Inflammatory macrophage treated with lipopolysaccharide for 4 hours (primary cell): ENCODE measurements around the gene ATXN3.

Source experiments
- DNase-seq: peaks from one replicate; pipeline ENCODE4 v3.0.0-alpha.2; 2020

Gene ATXN3

DNA sequence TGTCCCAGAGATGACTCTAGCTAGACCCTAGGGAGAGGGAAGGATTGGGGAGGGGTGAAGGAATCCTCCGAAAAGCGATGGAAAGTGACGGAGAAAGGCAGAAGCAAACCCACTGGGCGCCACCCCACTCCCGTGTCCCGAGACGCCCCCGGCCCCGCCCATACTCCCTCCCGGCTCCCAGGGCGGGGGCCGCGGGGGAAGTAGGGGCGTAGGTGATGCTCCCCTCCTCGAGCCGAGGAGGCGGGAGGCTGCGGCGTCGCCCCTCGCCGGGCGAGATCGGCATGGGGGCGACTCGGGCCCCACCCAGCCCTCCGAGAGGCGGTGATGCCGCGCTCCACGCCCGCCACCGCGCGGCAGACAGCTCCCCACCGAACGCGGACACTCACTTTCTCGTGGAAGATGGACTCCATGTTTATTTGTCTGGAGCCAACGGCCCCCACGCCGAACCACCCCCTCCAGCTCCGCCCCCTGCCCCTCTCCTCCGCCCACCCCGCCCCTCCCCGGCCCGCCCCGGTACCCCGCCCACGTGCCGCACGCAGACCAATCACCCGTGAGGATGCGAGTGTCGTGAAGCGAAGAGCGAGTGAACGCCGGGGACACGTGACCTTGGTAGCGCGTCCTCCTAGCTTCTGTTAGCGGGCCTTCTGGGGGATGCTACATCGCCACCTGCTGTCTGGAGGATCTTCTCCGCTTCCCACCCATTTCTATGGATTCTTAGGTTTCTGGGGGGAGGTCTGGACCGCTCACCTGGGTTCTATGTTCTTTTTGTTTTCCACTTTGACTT lies at the start of gene ATXN3:
TSS of gene ATXN3 (minus strand) at position 440 of the 784 bp plus-strand sequence. CDS start at position 410, 30 bp downstream.
- DNase-seq: peak; percentile 99

DNA sequence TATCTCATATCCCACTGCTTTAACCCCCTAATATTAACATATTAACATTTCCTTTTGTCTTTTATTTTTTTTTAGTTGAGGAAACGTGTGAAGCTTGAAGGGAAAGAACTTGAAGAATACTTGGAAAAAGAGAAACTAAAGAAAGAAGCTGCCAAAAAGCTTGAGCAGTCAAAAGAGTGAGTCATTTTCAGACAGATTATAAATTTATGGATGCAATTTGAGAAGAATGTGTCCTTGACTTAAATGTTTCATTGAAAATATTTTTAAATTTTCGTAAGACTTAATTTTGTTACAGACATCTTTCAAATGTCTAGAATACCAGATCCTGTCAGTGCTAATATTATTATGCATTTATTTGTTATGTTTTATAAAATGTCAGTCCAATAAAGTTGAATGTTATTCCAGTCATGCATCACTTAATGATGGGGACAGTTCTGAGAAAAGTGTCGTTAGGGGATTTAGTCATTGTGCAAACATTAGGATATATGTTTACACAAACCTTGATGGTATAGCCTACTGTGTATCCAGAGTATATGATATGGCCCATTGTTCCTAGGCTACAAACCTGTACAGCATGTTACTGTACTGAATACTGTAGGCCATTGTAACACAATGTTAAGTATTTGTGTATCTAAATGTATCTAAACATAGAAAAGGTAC lies 48.0 kb upstream of the ATXN3 start:
- DNase-seq: no peak

DNA sequence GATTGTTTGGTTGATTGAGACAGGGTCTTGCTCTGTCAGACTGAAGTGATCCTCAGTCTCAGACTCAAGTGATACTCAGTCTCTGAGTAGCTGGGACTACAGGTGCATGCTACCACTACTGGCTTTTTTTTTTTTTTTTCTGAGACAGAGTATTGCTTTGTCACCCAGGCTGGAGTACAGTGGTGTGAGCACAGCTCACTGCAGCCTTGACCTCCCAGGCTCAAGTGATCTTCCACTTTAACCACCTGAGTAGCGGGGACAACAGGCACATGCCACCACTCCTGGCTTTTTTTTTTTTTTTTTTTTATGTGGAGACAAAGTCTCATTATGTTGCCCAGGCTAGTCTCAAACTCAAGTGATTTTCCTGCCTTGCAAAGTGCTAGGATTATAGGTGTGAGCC lies 47.2 kb upstream of the ATXN3 start:
- no peak for DNase-seq

DNA sequence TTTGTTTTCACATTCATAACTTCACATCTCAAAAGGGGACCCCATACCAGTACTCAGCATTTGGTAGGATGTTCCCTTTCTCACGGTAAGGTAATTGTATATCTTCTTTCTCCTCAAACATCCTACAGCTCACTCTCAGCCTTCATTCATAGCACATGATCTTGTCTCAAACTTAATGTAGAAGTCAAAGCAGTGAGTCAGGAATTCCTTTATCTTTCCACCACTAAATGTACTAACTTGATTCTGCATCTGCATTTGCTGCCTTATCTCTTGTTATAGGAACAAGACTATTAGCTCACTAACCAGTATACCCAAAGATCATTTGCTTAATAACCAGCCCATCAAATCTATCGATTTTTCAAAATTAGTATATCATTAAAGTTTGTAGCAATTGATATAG lies 38.3 kb upstream of the ATXN3 start:
- DNase-seq: no peak

DNA sequence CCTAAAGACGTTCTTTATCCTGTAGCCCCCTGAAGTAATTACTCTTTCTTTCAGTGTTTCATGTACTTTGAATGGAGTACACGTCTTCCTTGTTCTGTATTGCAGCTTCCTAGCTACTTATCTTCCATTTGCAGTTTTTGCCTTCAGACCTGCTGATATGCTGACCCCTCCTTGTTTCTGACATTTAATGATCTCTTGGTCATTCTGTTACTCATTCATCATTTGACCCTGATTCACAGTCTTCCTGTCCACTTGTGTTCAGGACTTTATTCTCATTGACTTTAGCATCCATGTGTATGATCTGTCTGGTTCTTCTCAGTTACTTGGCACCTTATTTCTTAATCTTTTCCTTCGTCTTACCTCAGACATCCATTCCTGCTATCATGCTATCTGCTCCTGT lies 37.6 kb upstream of the ATXN3 start:
- DNase-seq: no peak

DNA sequence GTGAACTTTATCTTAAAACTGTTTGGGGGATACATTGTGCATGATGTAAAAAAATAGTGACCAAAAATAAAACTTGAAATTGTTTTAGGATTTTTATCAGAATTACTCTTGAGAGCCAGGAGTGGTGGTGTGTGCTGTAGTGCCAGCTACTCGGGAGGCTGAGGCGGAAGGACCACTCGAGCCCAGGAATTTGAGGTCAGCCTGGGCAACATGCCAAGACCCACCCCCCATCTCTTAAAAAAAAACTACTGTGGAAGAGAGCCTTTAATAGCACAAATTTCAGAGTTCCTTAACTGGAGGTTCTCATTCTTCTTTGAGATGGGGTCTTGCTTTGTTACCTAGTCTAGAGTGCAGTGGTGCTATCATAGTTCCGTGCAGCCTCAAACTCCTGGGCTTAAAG lies 36.9 kb upstream of the ATXN3 start:
- no peak for DNase-seq

DNA sequence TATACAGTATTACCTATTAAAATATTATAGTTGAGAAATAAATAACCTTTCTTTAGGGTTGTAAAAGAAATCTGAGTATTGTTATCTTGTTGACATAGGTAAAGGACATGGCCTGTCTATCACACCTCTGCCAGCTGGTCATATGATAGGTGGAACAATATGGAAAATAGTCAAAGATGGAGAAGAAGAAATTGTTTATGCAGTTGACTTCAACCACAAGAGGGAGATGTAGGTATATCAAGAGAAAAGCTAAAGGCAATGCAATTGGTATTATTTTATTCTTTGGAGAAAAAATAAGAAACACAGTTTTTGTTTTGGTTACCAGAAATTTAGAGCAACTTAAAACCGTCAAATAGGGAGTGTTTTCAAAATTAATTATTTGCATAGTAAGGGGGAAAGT lies 28.9 kb upstream of the ATXN3 start:
- peak; percentile 36 for DNase-seq

DNA sequence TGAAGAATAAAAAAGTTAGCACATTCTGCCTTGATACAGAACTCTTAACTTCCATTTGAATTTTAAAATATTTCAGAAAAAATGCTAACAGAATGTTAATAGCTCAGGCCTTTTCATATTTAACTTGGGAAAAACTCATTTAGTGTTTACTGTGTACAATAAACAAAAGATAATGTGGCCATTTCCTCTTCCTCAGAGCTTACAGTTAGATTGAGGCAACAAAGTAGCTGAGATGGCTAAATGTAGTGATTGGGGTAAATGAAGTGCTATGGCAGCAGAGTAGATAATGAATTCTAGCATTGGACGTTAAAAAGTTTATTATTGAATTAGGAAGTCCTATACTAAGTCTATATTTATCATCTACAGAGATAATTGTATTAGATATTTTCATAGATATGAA lies 28.1 kb upstream of the ATXN3 start:
- DNase-seq: no peak

DNA sequence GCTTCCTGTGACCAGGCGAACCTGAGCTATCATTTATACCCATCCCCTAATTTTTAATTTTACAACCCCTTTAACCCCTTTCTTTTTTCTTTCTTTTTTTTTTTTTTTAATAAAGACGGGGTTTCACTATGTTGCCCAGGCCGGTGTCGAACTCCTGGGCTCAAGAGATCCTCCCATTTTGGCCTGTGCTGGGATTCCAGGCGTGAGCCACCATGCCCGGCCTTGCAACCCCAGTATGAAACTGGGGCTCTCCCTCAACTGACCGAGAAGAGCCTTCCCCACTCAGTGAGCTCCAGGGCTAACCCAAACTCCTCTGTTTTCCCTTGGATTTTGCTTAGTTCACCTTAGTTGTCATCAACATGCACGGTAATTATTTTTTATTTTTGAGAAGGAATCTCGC lies 16.4 kb upstream of the ATXN3 start:
- no peak for DNase-seq

DNA sequence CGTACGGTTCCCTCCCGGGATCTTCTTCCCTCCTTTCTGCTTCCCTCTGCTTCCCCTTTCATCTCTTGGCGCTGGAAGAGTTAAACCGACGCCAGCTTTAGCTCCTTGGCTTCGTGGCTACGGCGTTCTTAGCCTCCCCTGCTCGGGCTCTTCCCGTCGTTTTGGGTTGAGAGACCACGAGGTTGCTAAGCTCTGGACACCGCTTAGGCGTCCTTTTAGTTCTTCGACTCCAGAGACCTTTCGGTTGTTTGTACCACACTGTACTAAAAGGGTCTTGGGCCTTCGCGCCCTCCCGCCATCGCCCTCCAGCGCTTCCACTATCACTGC lies 15.9 kb upstream of the ATXN3 start:
- no peak for DNase-seq

DNA sequence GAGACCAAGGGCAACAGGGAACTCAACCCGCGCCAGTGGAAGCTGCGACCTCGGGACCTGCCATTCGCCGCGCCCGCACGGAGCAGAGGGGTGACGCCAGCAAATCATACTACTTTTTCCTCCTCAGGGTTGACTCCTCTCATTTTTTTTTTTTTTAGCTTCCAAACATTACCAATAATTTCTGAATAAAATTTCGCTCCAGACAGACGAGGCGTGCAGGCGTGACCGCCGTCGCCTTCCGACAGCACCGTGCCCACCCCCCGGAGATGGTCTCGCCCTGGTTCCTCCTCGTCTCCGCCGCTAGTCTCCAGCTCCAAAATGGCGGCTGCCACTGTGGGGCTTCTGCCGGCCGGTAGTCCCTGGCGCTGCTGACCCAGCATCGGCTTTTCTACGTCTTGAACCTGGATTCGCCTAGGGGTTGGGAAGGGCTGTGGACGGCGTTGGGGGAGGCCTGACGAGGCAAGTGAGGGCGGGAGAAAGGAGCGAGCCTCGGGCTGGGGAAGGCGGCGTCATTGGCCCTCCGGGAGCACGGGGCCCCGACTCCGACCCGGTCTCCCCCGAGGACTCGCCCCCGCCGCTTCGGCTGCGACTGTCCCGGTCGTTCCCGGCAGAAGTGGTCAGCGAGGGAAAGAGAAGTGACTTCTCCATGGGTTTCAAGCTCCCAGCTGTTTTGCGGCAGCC lies 15.4 kb upstream of the ATXN3 start, which contains the start of the genes CPSF2 and NDUFB1:
TSS of gene CPSF2 (plus strand) at position 300 of the 681 bp plus-strand sequence. CDS start 9,016 bp downstream, outside the sequence.
TSS of gene NDUFB1 (minus strand) at position 37 of the 681 bp plus-strand sequence. CDS start 4,069 bp downstream, outside the sequence.
- DNase-seq: peak; percentile 83

DNA sequence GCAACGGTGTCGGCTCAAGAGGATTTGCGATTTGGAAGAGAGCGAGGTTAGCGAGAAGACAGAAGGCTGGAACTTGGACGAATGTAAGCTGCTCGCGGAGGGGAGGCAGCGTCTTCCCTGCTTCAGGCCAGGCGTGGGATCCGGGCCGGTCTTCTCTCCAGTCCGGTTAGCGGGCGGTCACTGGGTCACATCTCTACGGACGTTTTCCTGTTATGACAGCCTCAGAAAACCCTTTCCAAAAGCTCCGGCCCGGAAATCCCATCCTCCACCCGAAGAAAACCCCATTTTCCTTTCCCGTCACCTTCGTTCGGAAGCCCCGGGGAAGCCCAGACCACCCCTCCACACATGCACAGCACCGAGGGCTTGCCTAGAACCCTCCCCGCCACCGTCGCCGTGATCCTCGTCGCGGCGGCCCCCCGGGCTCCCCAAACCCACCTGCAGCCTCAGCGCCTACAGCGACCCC lies 14.9 kb upstream of the ATXN3 start:
- peak; percentile 48 for DNase-seq

DNA sequence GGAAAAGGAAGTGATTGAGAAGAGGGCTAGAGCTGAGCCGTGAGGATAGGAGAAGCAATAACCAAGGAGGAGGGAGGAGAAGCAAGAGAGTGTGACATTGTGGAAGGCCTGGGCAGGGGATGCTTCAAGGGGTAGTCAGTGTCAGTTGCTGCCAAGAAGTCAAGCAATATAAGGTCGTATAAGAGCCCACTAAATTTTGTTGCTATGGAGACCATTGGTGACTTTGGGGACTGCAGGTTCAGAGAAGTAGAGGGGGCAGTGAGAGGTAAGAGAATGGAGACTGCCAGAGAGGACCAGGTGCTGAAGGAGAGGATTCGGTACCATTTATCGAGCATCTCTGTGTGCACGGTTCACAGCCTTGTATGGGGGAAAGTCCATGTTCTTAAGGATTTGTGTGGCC lies 3.1 kb upstream of the ATXN3 start:
- DNase-seq: peak; percentile 13

DNA sequence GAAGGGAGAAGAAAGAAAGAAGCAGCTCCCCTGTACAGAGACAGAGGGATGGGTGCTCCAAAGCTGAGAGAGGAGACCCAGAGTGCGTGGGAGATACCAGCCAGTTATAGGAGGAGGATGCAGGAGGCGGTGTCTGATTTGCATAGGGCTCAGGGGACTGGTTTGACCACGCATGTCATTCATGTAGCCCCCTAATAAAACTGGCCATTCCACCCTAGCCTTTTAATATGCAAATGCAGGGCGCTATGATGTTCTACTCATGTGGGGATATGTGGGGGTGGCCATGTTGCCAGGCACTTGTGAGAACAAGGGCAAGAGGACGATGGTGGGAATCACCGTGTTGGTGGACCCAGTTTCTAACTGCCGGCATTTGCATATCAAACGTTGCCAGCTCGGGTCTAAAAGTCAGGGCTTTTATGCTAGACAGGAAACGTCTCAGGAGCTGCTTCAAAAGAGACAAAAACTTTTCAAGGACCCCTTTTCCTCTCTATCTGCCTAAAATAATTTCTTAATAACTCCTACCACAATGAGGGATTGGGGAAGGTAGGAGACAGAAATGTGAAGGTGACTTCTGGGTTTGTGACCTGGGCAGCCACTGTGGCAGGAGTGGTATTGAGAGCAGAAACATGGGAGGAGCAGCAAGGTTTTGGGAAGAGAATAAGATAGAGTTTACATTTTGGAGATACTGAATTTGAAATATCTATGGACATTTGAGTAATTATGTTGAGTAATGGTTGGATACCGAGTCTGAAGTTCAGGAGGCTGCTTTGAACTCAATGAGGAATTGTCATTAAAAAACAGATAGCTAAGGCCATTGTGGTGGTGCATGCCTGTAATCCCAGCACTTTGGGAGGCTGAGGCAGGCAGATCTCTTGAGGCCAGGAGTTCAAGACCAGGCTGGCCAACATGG lies 2.2 kb upstream of the ATXN3 start:
- DNase-seq: no peak

DNA sequence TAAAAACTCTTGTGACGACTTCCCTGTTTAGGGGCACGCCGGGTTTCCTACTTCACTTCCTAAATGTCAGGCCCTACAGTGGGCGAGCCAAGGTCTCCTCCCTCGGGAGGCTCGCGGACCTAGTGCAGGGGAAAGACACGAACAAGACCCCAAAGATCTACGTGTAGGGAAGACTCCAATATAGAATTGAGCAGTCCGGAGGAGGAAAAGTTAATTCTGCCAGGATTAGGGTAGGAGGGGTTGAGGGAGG lies 564 bp downstream of the ATXN3 start:
- DNase-seq: peak; percentile 90

DNA sequence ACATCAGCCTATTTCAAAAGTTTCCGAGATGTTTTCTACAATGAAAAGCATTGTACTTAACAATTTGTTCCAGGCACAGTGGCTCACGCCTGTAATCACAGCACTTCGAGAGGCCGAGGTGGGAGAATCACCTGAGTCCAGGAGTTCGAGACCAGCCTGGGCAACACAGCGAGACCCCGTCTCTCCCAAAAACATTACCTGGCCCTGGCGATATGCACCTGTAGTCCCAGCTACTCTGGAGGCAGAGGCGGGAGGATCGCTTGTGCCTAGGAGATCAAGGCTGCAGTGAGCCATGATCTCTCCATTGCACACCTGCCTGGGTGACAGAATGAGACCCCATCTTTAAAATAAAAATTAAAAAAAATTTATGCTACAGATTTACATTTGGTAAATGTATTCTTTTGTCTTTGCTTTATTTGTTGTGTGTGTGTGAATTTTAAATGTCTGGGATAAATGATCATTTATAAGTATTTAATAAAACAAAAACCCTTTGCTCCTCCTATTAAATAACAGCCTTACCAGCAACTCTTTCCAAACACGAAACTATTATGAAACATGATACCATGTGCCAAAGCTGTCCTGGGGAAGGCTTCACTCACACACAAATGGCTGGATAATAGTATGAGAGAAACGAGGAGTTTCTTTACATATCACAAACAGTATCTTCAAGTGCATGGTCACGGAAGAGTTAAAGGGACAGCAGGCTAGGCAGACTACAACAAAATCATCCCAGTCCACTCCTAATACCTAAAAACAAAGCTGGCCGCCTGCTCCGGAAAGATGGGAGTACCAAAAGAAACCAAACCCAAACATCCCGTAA lies 1.1 kb downstream of the ATXN3 start:
- DNase-seq: peak; percentile 65

DNA sequence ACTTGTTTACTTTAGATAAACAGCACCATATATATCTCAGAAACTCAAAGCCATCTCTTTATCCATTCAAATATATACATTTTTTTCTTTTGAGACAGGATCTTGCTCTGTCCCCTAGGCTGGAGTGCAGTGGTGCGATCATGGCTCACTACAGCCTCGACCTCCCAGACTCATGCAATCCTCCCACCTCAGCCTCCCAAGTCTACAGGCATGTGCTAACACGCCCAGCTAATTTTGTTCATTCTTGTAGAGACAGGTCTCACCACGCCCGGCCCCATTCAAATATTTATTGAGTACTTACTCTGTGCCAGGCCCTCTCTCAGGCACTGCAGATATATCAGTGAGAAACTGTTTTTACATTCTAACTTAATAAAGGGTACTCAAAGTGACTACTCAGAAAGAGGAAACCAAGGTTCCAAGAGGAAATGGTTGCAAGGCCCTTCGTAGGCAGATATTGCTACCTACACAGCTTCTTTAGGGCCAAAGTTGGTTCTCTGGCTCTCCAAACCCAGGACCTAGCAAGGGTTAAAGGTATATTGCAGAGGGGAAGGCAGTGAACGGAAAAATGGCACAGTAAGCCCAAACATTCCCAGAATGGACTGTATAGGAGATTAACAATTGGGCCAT lies 2.9 kb downstream of the ATXN3 start:
- peak; percentile 34 for DNase-seq

DNA sequence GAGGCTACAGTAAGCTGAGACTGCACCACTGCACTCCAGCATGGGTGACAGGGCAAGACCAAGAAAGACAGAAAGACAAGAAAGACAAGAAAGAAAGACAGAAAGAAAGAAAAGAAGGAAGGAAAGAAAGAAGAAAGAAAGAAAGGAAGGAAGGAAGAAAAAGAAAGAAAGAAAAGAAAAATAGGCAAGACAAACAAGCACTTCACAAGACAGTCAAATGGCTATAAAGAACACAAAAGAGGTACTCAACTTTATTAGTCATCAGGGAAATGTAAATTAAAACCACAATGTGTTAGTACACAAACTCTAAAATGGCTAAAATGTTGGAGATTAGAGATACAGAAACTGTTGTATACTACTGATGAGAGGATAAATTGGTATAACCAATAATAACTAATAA lies 6.6 kb downstream of the ATXN3 start:
- peak; percentile 18 for DNase-seq

DNA sequence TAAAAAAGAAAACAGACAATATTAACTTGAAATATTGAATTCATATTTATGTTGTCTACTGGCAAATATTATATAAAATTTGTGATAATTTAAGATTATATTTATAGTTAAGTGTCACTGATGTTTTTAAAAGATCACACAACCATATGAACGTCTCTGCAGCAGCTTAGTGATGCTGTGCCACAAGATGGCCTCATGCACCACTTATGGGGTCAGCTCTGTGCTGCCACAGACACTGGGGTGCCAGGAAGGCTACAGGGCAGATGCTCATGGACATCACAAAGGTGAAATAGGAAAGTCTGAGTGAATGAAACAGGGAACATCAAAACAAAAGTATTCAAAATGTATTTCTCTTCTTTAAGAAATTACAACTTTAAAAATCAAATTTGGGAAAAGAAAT lies 13.1 kb downstream of the ATXN3 start:
- peak; percentile 19 for DNase-seq

DNA sequence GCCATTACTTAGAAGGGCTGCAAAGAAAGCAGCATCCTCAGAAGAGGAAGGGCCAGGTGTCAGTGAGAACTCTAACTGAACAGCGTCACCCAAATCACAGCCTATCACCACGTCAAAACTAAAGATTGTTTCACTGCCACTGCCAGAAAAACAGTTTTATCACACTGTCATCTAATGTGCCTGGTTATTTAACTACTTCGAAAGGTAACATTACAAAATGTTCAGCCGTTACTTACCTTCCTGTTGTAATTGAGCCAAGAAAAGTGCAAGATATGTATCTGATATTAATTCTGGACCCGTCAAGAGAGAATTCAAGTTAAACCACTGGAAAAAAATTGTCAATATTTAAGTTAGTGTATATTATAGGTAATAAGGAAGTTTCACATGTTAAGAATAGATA lies 17.9 kb downstream of the ATXN3 start:
- DNase-seq: no peak

DNA sequence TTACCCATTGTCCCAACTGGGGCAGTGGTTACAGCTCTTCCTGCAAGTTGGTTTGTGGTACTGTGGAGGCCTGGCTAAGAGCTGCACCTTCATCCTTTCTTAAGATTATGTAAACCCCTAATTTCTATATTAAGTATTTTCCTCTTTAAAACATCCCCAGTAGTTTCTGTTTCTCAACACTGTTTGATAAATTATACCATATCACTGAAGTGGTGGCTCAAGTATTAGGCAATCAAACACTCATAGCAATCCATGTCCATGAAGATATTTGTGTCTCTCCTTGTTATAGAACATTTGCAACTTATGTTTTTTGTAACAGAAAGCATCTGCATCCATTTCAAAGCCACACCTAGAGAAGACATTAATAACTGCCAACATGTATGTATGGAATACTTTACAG lies 31.8 kb downstream of the ATXN3 start:
- DNase-seq: no peak
